Effector CD4-positive, alpha-beta T cell (primary cell): ENCODE measurements around the gene OLFM4.

Experiments
- DNase-seq: peaks from one replicate; pipeline ENCODE4 v3.0.0-alpha.2; 2020

OLFM4 gene

DNA sequence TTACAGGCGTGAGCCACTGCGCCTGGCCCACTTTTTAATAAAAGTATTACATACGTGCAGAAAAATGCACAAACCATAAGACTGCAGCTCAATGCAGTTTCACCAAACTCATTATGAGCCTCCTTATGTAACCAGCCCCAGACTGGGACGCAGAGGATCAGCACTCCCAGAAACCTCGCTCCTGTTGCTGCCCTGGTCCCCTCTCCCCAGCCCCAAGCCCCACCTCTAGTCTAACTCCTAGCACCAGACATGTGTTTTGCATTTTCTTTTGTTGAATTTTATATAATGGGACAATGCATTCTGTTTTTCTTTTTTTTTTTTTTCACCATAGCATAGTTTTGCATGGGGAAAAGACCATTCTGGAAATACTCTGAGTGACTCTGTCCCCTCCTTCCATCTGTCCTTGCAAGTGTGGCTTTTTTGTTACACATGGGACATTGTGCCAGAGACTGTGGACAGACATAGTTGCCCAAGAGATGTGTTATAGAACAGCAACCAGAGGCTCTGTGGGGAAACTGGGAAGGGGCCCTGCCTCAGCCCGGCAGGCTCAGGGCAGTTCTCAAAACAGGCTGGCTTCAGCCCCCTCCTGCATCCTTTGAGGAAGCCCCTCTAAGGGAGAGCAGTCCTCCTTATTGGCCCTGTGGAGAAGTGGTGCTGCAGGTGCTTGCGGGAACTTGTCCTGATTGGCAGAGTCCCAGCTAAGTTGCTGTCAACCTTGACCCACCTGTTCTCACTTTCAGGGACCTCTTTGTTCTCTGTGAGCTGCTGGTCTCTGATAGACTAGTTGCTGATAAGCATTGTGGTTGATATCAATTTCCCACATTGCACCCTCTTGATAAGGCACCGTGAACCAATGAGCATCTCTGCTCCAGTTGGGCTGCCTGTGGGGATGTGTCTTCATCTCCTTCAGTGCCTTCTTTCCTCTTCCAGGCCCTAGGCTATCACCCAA is 13.8 kb upstream of the OLFM4 start:
- DNase-seq = no peak

DNA sequence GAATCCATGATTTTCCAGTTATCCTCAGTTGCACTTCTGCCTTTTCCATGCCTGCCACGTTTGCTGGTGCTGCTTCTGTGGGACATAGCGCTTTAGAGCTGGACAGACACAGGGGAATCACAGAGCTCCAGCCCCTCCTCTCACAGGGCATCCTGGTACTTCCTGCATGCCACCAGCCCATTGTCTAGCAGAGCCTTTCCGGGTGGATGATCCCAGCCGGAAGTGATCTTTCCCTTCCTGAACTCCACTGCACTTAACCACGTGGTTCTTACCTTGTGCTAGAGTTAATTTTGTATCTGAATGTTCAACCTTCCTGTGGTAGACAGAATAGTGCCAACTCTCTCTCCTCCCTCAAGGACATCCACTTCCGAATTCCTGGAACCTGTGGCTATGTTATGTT is 12.6 kb upstream of the OLFM4 start:
- DNase-seq = no peak

DNA sequence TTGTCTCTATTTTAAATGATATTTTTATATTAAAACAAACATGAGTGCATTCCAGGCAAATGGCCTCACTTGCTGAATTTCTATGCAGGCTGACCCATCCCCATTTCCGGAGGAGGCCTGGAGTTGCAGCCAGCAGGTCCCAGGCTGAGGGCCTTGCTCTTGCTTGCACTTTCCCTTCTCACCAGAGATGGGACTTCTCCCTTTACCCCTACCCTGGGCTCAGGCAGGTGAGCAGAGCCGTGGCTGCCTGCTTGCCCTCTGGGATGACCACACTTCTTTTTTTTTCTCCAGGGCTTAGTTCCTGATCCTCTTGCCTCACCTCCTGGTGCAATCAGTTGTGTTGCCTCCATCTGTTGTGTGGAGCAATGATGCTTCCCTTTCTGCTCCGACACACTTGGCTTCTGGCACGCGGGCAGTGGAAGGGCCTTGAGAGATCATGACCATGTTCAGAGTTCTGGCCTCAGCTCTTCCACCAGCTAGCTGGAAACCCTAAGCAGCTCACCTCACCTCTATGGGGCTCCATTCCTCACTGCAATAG is 11.1 kb upstream of the OLFM4 start:
- no peak for DNase-seq

- DNase-seq = no peak
Measured at GRCh38 chr13:53018690-53019647, 9.6 kb upstream of the OLFM4 start.

GRCh38 chr13:53020764-53021335 is 7.8 kb upstream of the OLFM4 start:
- DNase-seq = no peak

DNA sequence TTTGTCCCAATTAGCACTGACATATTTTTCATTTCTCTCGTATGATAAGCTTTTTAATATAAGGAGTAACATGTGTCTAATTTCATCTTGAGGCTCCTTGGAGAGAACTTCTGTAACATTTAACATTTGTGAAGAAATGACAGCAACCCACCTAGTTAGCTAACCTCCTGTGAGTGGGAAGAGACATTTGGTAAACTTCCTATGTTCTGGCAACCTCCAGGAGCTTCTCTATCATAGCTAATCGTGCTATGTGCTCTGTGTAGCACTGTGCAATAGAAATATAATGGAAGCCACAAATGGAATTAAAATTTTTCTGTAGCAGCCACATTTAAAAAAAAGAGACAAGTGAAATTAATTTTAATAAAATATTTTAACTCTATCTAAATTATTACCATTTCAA is 5.4 kb upstream of the OLFM4 start:
- DNase-seq = no peak

GRCh38 chr13:53028063-53028462 is 550 bp upstream of the OLFM4 start:
- DNase-seq = no peak

GRCh38 chr13:53032849-53033248 is 4.2 kb downstream of the OLFM4 start:
- DNase-seq = no peak

DNA sequence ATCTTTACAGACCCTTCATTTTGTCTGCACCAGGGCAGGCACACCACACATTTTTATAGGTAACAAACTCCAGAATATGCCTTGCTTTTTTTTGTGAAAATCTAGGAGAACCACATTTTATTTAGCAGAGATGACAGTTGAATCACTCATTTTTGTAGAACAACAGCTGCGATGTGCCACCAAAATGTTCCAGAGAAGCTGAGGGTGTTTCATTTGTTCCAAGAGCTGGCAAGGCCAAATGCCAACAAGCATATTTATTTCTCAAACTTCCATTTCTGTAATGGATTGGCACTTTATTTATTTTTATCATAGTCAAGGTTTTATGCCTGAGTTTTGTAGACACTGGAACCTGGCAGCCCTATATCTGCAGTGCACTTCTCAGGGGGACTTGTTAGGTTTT is 10.4 kb downstream of the OLFM4 start:
- no peak for DNase-seq

GRCh38 chr13:53041968-53042516 is 13.4 kb downstream of the OLFM4 start:
- DNase-seq = no peak

DNA sequence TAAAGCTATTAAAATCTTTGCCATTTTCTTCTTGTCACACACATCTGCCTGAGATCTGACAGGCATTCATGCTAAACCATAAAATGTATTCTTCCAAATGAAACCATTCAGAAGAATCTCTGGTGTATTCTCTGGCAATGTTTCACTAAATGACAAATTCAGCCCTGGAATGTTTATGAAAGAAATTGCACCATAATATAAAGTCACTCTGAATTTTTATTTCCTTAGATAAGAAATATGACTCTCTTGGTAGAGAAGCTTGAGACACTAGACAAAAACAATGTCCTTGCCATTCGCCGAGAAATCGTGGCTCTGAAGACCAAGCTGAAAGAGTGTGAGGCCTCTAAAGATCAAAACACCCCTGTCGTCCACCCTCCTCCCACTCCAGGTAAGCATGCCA is 14.3 kb downstream of the OLFM4 start:
- no peak for DNase-seq

DNA sequence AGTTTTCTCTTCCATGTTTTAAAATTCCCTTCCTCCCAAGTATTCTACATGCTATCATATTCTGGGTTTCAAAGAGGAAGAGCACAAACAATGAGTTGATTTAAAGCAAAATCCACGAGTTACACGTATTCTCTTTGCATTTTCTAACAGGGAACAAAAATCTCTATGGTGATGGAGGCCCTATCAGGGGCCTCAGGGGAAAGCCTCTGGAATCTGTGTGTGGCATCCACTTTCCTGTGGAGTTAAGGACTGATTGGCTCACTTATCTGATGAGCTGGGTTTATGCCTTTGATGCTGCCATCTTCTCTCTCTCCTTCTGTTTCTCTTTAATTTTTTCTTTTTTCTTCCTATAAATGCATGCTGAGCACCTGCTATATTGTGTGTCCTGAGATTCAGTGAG is 14.8 kb downstream of the OLFM4 start:
- DNase-seq = no peak

DNA sequence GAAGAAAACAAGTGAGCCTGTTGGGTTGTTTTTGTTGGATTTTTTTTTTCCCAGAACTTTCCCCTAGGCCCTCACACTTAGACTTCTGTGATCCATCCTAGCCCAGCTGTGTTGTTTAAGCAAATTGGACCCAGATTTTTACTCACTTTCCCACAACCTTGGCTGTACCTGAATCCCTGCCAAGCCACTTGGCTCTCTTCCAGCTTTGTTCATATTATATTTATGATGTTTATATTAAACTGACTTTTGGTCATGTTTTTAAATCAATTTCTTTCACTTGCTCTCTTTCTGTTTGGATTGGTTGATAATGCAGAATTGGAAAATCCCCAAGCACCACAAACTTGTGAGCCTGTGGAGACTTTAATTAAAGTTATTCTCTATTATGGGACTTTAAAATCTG is 16.6 kb downstream of the OLFM4 start:
- no peak for DNase-seq

- no peak for DNase-seq
Measured at GRCh38 chr13:53048880-53049279, 20.3 kb downstream of the OLFM4 start.

DNA sequence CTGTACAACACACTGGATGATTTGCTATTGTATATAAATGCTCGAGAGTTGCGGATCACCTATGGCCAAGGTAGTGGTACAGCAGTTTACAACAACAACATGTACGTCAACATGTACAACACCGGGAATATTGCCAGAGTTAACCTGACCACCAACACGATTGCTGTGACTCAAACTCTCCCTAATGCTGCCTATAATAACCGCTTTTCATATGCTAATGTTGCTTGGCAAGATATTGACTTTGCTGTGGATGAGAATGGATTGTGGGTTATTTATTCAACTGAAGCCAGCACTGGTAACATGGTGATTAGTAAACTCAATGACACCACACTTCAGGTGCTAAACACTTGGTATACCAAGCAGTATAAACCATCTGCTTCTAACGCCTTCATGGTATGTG is 21.5 kb downstream of the OLFM4 start:
- DNase-seq = no peak

- DNase-seq = no peak
Measured at GRCh38 chr13:53052675-53053074, 24.1 kb downstream of the OLFM4 start.

DNA sequence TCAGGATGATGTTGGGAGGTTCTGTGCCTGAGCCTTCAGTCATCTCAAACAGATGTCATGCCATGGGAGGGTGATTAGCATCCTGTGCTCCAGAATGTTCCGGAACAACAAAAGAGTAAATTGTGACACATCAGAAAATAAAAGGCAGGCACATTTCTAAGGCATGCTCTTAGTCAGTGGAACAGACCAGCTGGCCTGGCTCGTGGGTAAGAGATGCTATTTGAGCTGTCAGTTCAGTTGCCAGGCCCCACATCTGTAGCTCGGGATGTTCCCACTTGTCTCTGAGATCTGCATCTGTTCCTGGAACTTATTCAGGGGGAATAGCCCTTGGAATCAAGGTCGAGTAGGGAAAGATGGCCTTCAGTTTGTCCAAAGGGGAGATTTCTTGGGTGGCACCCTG is 26.0 kb downstream of the OLFM4 start:
- no peak for DNase-seq

DNA sequence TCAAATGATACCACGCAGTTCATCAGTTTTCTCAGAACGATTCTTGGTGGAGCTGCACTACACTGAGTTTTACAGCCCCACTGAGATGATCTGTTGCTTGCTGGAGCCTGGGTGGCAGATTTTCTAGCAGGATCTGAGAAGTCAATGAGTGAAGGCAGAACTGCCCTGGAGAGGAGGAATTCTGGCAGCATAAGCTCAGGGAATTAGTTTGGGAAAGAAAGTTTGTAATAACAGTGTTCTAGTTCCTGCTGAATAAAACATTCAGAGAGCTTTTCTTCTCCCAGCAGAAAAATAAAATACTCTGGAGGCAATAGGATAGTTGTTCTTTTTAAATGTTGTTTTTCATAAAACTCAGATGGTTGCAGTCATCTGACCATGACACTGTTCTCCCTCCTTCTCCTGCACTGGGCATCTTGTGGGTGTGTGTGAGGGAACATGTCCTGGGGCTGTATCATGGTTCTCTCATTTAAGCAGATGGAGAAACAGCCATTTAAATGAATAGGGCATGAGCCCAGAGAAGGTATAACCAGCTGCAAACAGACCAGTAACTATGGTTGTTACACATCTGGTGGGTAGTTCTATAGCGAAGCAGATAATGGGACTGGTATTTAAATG is 29.6 kb downstream of the OLFM4 start:
- no peak for DNase-seq

DNA sequence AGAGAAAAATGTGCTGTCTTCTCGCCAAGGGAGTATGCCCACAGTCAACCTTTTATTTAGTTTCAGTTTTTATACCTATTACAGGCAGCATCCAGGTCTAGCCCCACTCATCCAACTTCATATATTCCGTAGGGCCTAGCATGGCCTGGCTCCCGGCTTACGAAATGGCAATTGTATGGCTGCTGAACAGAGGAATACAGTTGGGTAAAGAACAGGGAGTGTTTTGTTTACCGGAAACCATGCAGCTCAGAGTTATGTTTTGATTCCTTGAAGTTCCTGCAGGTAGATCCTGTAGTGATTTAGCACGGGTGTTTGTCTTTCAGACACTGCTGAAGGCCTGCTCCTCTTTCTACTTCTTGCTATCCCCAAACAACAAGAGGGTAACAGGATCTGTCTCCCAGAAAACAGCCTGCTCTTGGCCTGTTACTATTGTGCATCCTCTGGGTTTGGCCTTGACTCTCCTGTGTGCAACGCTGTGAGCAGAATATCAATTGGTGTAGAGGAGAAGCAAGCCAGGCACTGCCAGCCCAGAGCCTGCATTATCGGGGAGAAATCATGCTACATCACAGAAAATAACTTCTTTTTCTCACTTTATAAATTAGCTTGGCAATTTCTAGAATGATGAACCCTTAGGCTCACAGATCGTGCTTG is 32.4 kb downstream of the OLFM4 start:
- DNase-seq = no peak

- no peak for DNase-seq
Measured at GRCh38 chr13:53064731-53065130, 36.1 kb downstream of the OLFM4 start.

GRCh38 chr13:53066411-53066810 is 37.8 kb downstream of the OLFM4 start:
- no peak for DNase-seq
